ENCODE measurements around the gene TGFB3. TPM values are rescaled to one million over a fixed set of nuclear protein-coding genes. Genes with fewer than 3 reads are reported as not detected.

The TGFB3 gene
- total and polyA plus RNA-seq, 2 donors (not counting 3 experiments of a cell fraction or from before 2014, with no cell fraction given): 5.3 to 5.4 TPM

DNA sequence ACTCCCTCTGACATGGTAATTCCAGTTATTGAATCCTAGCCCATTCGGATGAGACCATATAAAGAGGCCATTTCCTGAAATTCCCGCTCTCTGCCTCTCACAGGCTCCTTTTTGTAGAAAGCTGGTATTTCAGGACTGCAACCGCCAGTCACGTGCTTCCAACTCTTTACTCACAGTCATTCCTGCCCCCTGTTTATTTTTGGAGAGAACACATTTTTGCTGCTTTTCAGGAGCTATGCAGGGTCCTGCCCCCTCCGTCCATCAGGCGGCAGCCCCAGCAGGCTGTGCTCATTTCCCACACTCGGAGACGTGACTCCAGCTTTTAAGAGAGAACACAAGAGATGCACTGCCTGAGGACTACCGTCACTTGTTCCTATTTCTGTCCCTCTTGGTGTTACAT, 30.6 kb upstream of the TGFB3 start:
- no peak overlapping the region for H2AFZ ChIP-seq (ENCODE audit: low read depth, low read length)
- H3K4me3 ChIP-seq (replicated peaks in 1 of 3; ENCODE audit: insufficient read depth in 1 of 3, low read depth in 1 of 3, low read length in 3 of 3): no peak overlapping the region
- no peaks in the 10 kb centered on the region for H3K9me1 ChIP-seq (replicated peaks; ENCODE audit: control insufficient read depth, extremely low read depth, insufficient read depth, low read length)
- H3K27me3 ChIP-seq (ENCODE audit: control insufficient read depth in 2 of 2, insufficient read depth in 2 of 2, low read length in 2 of 2): no peaks in the 10 kb centered on the region
- no peak for FAIRE-seq
- no peaks in the 10 kb centered on the region for H4K20me1 ChIP-seq (replicated peaks; ENCODE audit: control insufficient read depth, extremely low read depth, insufficient read depth, low read length)
- DNase-seq (ENCODE audit: low read depth, low spot score): no peak
- BruUV-seq (replicated peaks): no TSS peak
- no peaks in the 10 kb centered on the region for H3K79me2 ChIP-seq (ENCODE audit: control insufficient read depth, insufficient read depth, low read length)
- dilution Hi-C loops (cut with MboI; ENCODE audit: extremely low pct_ligation_motif_present, low sequenced_read_pairs): no loop called here
- no peak overlapping the region for H3K27ac ChIP-seq (ENCODE audit: insufficient read depth, low read depth, low read length)
- intact Hi-C loops (cut with micrococcal nuclease): no loop called here
- H3K9me3 ChIP-seq (replicated peaks; ENCODE audit: control insufficient read depth, insufficient read depth, low read length): no peaks in the 10 kb centered on the region
- no peak for TF ChIP-seq POLR2A (IDR thresholded peaks at IDR 0.05; ENCODE audit: low read depth, low read length)
- TF ChIP-seq FOS (IDR thresholded peaks at IDR 0.05; ENCODE audit: borderline replicate concordance, insufficient read depth, low read length): no peak
- no peak for TF ChIP-seq MYC (IDR thresholded peaks at IDR 0.05; ENCODE audit: low read depth, low read length)
- TF ChIP-seq, protein P1, sequence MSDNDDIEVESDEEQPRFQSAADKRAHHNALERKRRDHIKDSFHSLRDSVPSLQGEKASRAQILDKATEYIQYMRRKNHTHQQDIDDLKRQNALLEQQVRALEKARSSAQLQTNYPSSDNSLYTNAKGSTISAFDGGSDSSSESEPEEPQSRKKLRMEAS (IDR thresholded peaks at IDR 0.05; ENCODE audit: insufficient read depth, insufficient read length): no peak
- TF ChIP-seq, protein P2, sequence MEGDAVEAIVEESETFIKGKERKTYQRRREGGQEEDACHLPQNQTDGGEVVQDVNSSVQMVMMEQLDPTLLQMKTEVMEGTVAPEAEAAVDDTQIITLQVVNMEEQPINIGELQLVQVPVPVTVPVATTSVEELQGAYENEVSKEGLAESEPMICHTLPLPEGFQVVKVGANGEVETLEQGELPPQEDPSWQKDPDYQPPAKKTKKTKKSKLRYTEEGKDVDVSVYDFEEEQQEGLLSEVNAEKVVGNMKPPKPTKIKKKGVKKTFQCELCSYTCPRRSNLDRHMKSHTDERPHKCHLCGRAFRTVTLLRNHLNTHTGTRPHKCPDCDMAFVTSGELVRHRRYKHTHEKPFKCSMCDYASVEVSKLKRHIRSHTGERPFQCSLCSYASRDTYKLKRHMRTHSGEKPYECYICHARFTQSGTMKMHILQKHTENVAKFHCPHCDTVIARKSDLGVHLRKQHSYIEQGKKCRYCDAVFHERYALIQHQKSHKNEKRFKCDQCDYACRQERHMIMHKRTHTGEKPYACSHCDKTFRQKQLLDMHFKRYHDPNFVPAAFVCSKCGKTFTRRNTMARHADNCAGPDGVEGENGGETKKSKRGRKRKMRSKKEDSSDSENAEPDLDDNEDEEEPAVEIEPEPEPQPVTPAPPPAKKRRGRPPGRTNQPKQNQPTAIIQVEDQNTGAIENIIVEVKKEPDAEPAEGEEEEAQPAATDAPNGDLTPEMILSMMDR (IDR thresholded peaks at IDR 0.05; ENCODE audit: extremely low read depth in 1 of 2, insufficient read depth in 1 of 2, low read depth in 1 of 2, low read length in 2 of 2): no peak
- TF ChIP-seq POLR2AphosphoS5 (IDR thresholded peaks at IDR 0.05; ENCODE audit: insufficient read depth, low read depth, low read length): no peak
- TF ChIP-seq EZH2 (IDR thresholded peaks at IDR 0.05; ENCODE audit: borderline replicate concordance, low read depth, low read length, severe bottlenecking): no peak
- no peak for TF ChIP-seq GATA2 (IDR thresholded peaks at IDR 0.05; ENCODE audit: insufficient read depth, insufficient read length, low read depth, low read length)
- no peak for TF ChIP-seq JUN (IDR thresholded peaks at IDR 0.05; ENCODE audit: borderline replicate concordance, insufficient read depth, insufficient read length, low read depth)
- POLR2A ChIA-PET: no interaction called here
- H3K4me2 ChIP-seq (ENCODE audit: insufficient read depth, low read length): no peak overlapping the region
- peaks cover 2 to 13% of the 10 kb centered on the region in 2 experiments for H3K36me3 ChIP-seq (ENCODE audit: control insufficient read depth in 2 of 2, extremely low read depth in 1 of 2, insufficient read depth in 2 of 2, low read length in 2 of 2)
- CTCF ChIA-PET: interaction anchor here (1.8 kb wide), 1 partner anchor 303 kb away, joined by 5 read pairs; no protein-coding TSS in a partner anchor
- no peaks in the 10 kb centered on the region for H3K4me1 ChIP-seq (ENCODE audit: control insufficient read depth, extremely low read depth, insufficient read depth, low read length)
- H3K9ac ChIP-seq (replicated peaks; ENCODE audit: extremely low read depth, insufficient read depth, low read length): no peak overlapping the region
